ENCODE data around the gene ARHGEF26.

DNA sequence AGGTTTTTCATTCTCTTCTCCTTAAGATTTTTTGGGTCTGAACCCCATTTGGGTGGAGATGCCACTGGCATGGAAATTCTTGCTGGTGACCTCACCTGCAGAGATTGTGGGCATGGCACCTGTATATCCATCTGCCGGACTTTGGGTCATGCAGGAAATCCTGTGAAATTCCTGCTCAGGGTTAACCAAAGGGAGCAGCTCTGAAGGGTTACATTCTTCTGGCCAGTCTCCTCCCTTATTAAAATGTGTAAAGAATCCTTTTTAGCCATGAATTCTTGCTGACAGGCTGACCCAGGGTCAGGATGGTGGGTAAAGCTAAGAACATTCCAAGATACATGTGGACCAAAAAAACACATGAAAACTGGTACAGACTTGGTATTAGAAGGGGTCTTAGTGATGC is 27.4 kb downstream of the ARHGEF26 start:
- TF ChIP-seq NFYB (CRISPR knock-in tag; conservative IDR thresholded peaks at IDR 0.05; ENCODE audit: low read depth) (no peak), CTCF (IDR thresholded peaks at IDR 0.05) (no peak), TEAD4 (CRISPR knock-in tag; IDR thresholded peaks at IDR 0.05) (no peak), GTF2I (CRISPR knock-in tag; conservative IDR thresholded peaks at IDR 0.05) (no peak)

Measured in WTC11 (cell line).